ENCODE results near the gene TMEM91.
"Not testable (repeated sequence)": the region's sequence is repeated elsewhere in the genome, so short reads cannot be mapped to it uniquely, and the experiment has no call there.

Gene TMEM91

GRCh38 chr19:41353466-41354342 lies 22.6 kb upstream of the TMEM91 start, which contains the start of gene TGFB1:
TGFB1 (minus strand) TSS chr19:41353922; CDS start chr19:41353044, 878 bp downstream.
- DNase-seq (ENCODE audit: low read depth) = peak; percentile 94

- no peak for DNase-seq (ENCODE audit: low read depth)
Observed at GRCh38 chr19:41354343-41354953, 21.9 kb upstream of the TMEM91 start.

- DNase-seq (ENCODE audit: low read depth) = no peak
Observed at GRCh38 chr19:41355035-41355434, 21.3 kb upstream of the TMEM91 start.

- no peak for DNase-seq (ENCODE audit: low read depth)
Observed at GRCh38 chr19:41355802-41356201, 20.5 kb upstream of the TMEM91 start.

- DNase-seq (ENCODE audit: low read depth) = no peak
Observed at GRCh38 chr19:41356984-41357739, 19.2 kb upstream of the TMEM91 start.

- no peak for DNase-seq (ENCODE audit: low read depth)
Observed at GRCh38 chr19:41357746-41358145, 18.6 kb upstream of the TMEM91 start.

- DNase-seq (ENCODE audit: low read depth) = no peak
Observed at GRCh38 chr19:41359741-41360140, 16.6 kb upstream of the TMEM91 start.

GRCh38 chr19:41362143-41362847 lies 14.0 kb upstream of the TMEM91 start:
- DNase-seq (ENCODE audit: low read depth) = no peak

GRCh38 chr19:41363371-41363752 lies 13.0 kb upstream of the TMEM91 start:
- no peak for DNase-seq (ENCODE audit: low read depth)

GRCh38 chr19:41363753-41364523 lies 12.4 kb upstream of the TMEM91 start, which contains the start of gene B9D2:
B9D2 (minus strand) TSS chr19:41364149; CDS start chr19:41363519, 630 bp downstream.
- DNase-seq (ENCODE audit: low read depth) = peak; percentile 96

- DNase-seq (ENCODE audit: low read depth) = no peak
Observed at GRCh38 chr19:41364524-41365391, 11.6 kb upstream of the TMEM91 start.

- DNase-seq (ENCODE audit: low read depth) = no peak
Observed at GRCh38 chr19:41366089-41366488, 10.2 kb upstream of the TMEM91 start.

- no peak for DNase-seq (ENCODE audit: low read depth)
Observed at GRCh38 chr19:41367848-41368301, 8.5 kb upstream of the TMEM91 start.

- DNase-seq (ENCODE audit: low read depth) = no peak
Observed at GRCh38 chr19:41369769-41370168, 6.6 kb upstream of the TMEM91 start.

GRCh38 chr19:41371119-41371518 lies 5.2 kb upstream of the TMEM91 start:
- DNase-seq (ENCODE audit: low read depth) = not testable (repeated sequence)

- DNase-seq (ENCODE audit: low read depth) = no peak
Observed at GRCh38 chr19:41371541-41371940, 4.8 kb upstream of the TMEM91 start.

- no peak for DNase-seq (ENCODE audit: low read depth)
Observed at GRCh38 chr19:41372501-41372900, 3.8 kb upstream of the TMEM91 start.

GRCh38 chr19:41373993-41374392 lies 2.3 kb upstream of the TMEM91 start:
- no peak for DNase-seq (ENCODE audit: low read depth)

- DNase-seq (ENCODE audit: low read depth) = no peak
Observed at GRCh38 chr19:41376998-41377365, 649 bp downstream of the TMEM91 start.
